Measurements from ENCODE around the gene INPP4B. TPM values are rescaled to one million over a fixed set of nuclear protein-coding genes. Genes with fewer than 3 reads are reported as not detected.

INPP4B gene
- total and polyA plus RNA-seq, 3 experiments from 2014 or later = 50.3 to 52.6 (median 52.6) TPM

- Mint-ChIP-seq H3K27ac (peak overlapping the region in 4 of 8 donors; percentile 34 to 72 (median 51)), H3K4me1 (peaks cover 46 to 59% (median 57%) of the 10 kb centered on the region in 3 donors)
- POLR2A ChIA-PET = interaction anchor here (0.6 kb wide), 1 partner anchor 57 kb away, joined by 3 read pairs; no protein-coding TSS in a partner anchor
Observed at GRCh38 chr4:142700531-142700930, 145.6 kb downstream of the INPP4B start.

DNA sequence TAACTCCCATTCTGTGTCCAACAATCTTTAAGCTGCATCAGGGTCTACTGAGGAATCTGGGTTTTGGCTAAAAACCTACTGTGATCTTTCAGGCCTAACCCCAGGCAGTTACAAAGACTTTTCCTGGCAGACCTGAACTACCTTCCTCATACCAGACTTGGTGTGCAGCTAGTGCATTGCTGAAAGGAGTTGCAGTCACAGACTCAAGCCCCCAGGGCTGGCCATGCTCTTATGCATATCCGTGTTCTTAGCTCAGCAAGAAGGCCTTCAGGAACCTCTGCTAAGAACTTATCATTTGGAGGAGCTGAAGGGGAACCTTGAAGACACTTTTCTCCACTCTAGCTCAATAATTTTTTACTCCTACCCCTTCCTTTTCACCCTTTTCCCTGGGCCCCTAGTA, 147.5 kb downstream of the INPP4B start:
- Histone ChIP-seq H3K9me3 (ENCODE audit: low read length) (no peaks in the 10 kb centered on the region), H3K4me3 (ENCODE audit: low read length) (peak overlapping the region; percentile 6), H3K36me3 (ENCODE audit: insufficient read depth, low read length) (no peaks in the 10 kb centered on the region), H3K27me3 (ENCODE audit: insufficient read depth, low read length, poor library complexity, severe bottlenecking) (no peaks in the 10 kb centered on the region), H3K4me1 (ENCODE audit: insufficient read depth, low read length) (peaks cover 89% of the 10 kb centered on the region), H3K27ac (ENCODE audit: low read depth, low read length) (no peak overlapping the region)
- Mint-ChIP-seq H3K27me3 (no peaks in the 10 kb centered on the region), H3K9me3 (no peaks in the 10 kb centered on the region), H3K27ac (peak overlapping the region; percentile 1 to 92 (median 30)), H3K4me1 (peaks cover 46 to 59% (median 57%) of the 10 kb centered on the region in 3 donors), H3K4me3 (peak overlapping the region in 1 of 7 donors; percentile 7), H3K36me3 (no peaks in the 10 kb centered on the region)
- ChIA-PET POLR2A (no interaction called here), CTCF (no interaction called here)
- no peak for DNase-seq

More at GRCh38 chr4:142700531-142700930, 145.6 kb downstream of the INPP4B start:
- H3K4me3 ChIP-seq (ENCODE audit: low read length) = no peak overlapping the region
- no peaks in the 10 kb centered on the region for H3K27me3 ChIP-seq (ENCODE audit: insufficient read depth, low read length, poor library complexity, severe bottlenecking)
- peak overlapping the region in 5 of 7 donors; percentile 20 to 53 (median 28) for H3K4me3 Mint-ChIP-seq
- CTCF ChIA-PET = no interaction called here
- no peak for DNase-seq
- H3K36me3 Mint-ChIP-seq = no peaks in the 10 kb centered on the region
- H3K27me3 Mint-ChIP-seq = no peaks in the 10 kb centered on the region
- H3K36me3 ChIP-seq (ENCODE audit: insufficient read depth, low read length) = no peaks in the 10 kb centered on the region
- no peaks in the 10 kb centered on the region for H3K9me3 ChIP-seq (ENCODE audit: low read length)
- H3K4me1 ChIP-seq (ENCODE audit: insufficient read depth, low read length) = peaks cover 94% of the 10 kb centered on the region
- H3K27ac ChIP-seq (ENCODE audit: low read depth, low read length) = no peak overlapping the region
- H3K9me3 Mint-ChIP-seq = no peaks in the 10 kb centered on the region

- CTCF ChIA-PET = no interaction called here
- Histone ChIP-seq H3K27ac (ENCODE audit: low read depth, low read length) (no peak overlapping the region), H3K4me3 (ENCODE audit: low read length) (no peak overlapping the region), H3K36me3 (ENCODE audit: insufficient read depth, low read length) (no peaks in the 10 kb centered on the region), H3K4me1 (ENCODE audit: insufficient read depth, low read length) (peaks cover 84% of the 10 kb centered on the region), H3K9me3 (ENCODE audit: low read length) (no peaks in the 10 kb centered on the region), H3K27me3 (ENCODE audit: insufficient read depth, low read length, poor library complexity, severe bottlenecking) (no peaks in the 10 kb centered on the region)
- H3K4me3 Mint-ChIP-seq = no peak overlapping the region
- H3K27me3 Mint-ChIP-seq = no peaks in the 10 kb centered on the region
- no peaks in the 10 kb centered on the region for H3K36me3 Mint-ChIP-seq
- POLR2A ChIA-PET = no interaction called here
- H3K27ac Mint-ChIP-seq = peak overlapping the region in 4 of 8 donors; percentile 3 to 92 (median 38)
- peaks cover 46 to 59% (median 57%) of the 10 kb centered on the region in 3 donors for H3K4me1 Mint-ChIP-seq
- H3K9me3 Mint-ChIP-seq = no peaks in the 10 kb centered on the region
- no peak for DNase-seq
Observed at GRCh38 chr4:142697928-142698327, 148.2 kb downstream of the INPP4B start.

DNA sequence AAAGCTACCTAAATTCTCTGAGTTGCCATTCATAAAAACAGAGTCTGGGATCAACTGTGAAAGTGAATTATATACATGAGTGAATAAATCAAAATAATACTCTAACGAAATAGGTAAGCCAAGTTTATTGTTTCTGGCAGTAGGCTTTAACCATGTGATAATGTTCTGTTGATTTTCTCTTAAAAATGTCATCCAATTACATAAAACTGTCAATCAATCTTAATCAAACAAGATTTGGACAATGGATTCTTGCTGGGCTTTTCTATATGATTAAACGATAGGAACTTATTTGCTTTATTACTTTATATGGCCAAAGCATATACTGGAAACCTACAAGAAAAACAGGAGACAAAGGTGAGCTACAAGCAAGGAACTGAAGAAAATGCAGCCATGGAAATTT, 148.8 kb downstream of the INPP4B start:
- peaks cover 46 to 59% (median 57%) of the 10 kb centered on the region in 3 donors for H3K4me1 Mint-ChIP-seq
- CTCF ChIA-PET = no interaction called here

DNA sequence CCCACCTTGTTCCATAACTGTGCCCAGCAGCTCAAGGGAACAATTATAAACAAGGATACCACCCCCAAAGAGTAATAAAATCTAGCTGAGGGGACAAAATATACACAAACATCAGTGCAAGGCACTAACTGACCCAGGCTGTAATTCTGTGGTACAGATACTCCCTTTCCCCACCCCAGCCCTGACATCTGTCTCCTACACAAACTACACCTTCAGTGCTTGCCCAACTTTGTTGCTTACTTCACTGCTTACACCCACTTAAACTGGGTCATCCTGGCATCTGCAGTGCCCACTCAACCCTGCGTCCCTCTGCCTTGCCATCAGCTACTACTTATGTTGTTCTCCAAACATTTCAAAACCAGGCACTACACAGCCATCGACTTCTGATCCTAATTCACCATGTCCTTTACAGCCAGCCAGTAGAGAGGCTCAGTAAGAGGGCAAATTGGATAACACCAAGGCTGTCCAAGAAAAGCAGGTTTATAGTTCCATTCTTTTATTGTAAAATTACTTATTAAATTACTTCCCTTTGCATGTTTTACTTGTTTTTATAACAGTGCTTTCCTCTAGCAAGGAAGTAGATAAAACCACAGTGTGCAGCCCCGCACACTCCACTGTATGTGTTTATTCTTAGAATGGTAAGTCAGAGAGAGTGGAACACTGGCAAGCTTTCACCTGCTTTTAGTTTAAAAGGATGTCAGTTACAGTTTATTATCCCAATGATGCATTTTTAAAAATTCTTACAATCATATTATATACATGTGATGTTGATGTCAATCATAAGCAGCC, 149.6 kb downstream of the INPP4B start:
- H3K27me3 Mint-ChIP-seq = no peaks in the 10 kb centered on the region
- Histone ChIP-seq H3K4me3 (ENCODE audit: low read length) (peak overlapping the region; percentile 28), H3K4me1 (ENCODE audit: insufficient read depth, low read length) (peaks cover 70% of the 10 kb centered on the region), H3K9me3 (ENCODE audit: low read length) (no peaks in the 10 kb centered on the region), H3K36me3 (ENCODE audit: insufficient read depth, low read length) (no peaks in the 10 kb centered on the region), H3K27me3 (ENCODE audit: insufficient read depth, low read length, poor library complexity, severe bottlenecking) (no peaks in the 10 kb centered on the region), H3K27ac (ENCODE audit: low read depth, low read length) (no peak overlapping the region)
- H3K4me1 Mint-ChIP-seq = peaks cover 46 to 59% (median 56%) of the 10 kb centered on the region in 3 donors
- no peaks in the 10 kb centered on the region for H3K36me3 Mint-ChIP-seq
- ChIA-PET CTCF (no interaction called here), POLR2A (interaction anchor here (0.6 kb wide), 1 partner anchor 148 kb away, joined by 5 read pairs; no protein-coding TSS in a partner anchor)
- H3K4me3 Mint-ChIP-seq = peak overlapping the region in 5 of 7 donors; percentile 23 to 83 (median 52)
- DNase-seq = no peak
- no peaks in the 10 kb centered on the region for H3K9me3 Mint-ChIP-seq
- peak overlapping the region in 7 of 8 donors; percentile 21 to 93 (median 89) for H3K27ac Mint-ChIP-seq

More for the DNA sequence above, 148.8 kb downstream of the INPP4B start:
- Mint-ChIP-seq H3K4me3 (peak overlapping the region in 1 of 7 donors; percentile 16), H3K27me3 (no peaks in the 10 kb centered on the region), H3K9me3 (no peaks in the 10 kb centered on the region), H3K36me3 (no peaks in the 10 kb centered on the region), H3K27ac (peak overlapping the region in 7 of 8 donors; percentile 21 to 93 (median 58))
- DNase-seq = no peak
- H3K4me3 ChIP-seq (ENCODE audit: low read length) = peak overlapping the region; percentile 10
- H3K36me3 ChIP-seq (ENCODE audit: insufficient read depth, low read length) = no peaks in the 10 kb centered on the region
- H3K27me3 ChIP-seq (ENCODE audit: insufficient read depth, low read length, poor library complexity, severe bottlenecking) = no peaks in the 10 kb centered on the region
- POLR2A ChIA-PET = interaction anchor here (0.6 kb wide), 1 partner anchor 148 kb away, joined by 5 read pairs; no protein-coding TSS in a partner anchor
- peaks cover 78% of the 10 kb centered on the region for H3K4me1 ChIP-seq (ENCODE audit: insufficient read depth, low read length)
- H3K9me3 ChIP-seq (ENCODE audit: low read length) = no peaks in the 10 kb centered on the region
- no peak overlapping the region for H3K27ac ChIP-seq (ENCODE audit: low read depth, low read length)

- peaks cover 0 to 2% of the 10 kb centered on the region in 2 donors for H3K27me3 Mint-ChIP-seq
- H3K27ac ChIP-seq (ENCODE audit: low read depth, low read length) = no peak overlapping the region
- ChIA-PET CTCF (no interaction called here), POLR2A (no interaction called here)
- peak overlapping the region in 1 of 8 donors; percentile 56 for H3K27ac Mint-ChIP-seq
- no peaks in the 10 kb centered on the region for H3K9me3 ChIP-seq (ENCODE audit: low read length)
- H3K4me1 Mint-ChIP-seq = peaks cover 0 to 5% (median under 1%) of the 10 kb centered on the region in 3 donors
- no peaks in the 10 kb centered on the region for H3K36me3 ChIP-seq (ENCODE audit: insufficient read depth, low read length)
- no peak overlapping the region for H3K4me3 Mint-ChIP-seq
- no peak for DNase-seq
- H3K4me1 ChIP-seq (ENCODE audit: insufficient read depth, low read length) = peaks cover 12% of the 10 kb centered on the region
- H3K36me3 Mint-ChIP-seq = no peaks in the 10 kb centered on the region
- H3K4me3 ChIP-seq (ENCODE audit: low read length) = no peak overlapping the region
- H3K9me3 Mint-ChIP-seq = no peaks in the 10 kb centered on the region
- H3K27me3 ChIP-seq (ENCODE audit: insufficient read depth, low read length, poor library complexity, severe bottlenecking) = no peaks in the 10 kb centered on the region
Observed at GRCh38 chr4:142690406-142691163, 155.5 kb downstream of the INPP4B start.

- Histone ChIP-seq H3K36me3 (ENCODE audit: insufficient read depth, low read length) (no peaks in the 10 kb centered on the region), H3K4me1 (ENCODE audit: insufficient read depth, low read length) (no peaks in the 10 kb centered on the region), H3K27ac (ENCODE audit: low read depth, low read length) (no peak overlapping the region), H3K4me3 (ENCODE audit: low read length) (no peak overlapping the region), H3K9me3 (ENCODE audit: low read length) (no peaks in the 10 kb centered on the region), H3K27me3 (ENCODE audit: insufficient read depth, low read length, poor library complexity, severe bottlenecking) (no peaks in the 10 kb centered on the region)
- H3K4me1 Mint-ChIP-seq = peaks cover 0 to 5% (median 0%) of the 10 kb centered on the region in 3 donors
- DNase-seq = no peak
- H3K36me3 Mint-ChIP-seq = peaks cover 0 to 2% (median 0%) of the 10 kb centered on the region in 3 donors
- H3K4me3 Mint-ChIP-seq = no peak overlapping the region
- ChIA-PET CTCF (no interaction called here), POLR2A (no interaction called here)
- H3K27me3 Mint-ChIP-seq = peaks cover 0 to 2% of the 10 kb centered on the region in 2 donors
- H3K27ac Mint-ChIP-seq = no peak overlapping the region
- no peaks in the 10 kb centered on the region for H3K9me3 Mint-ChIP-seq
Observed at GRCh38 chr4:142687547-142688275, 158.4 kb downstream of the INPP4B start.
